ENCODE results near the gene FUT4. TPM values are rescaled to one million over a fixed set of nuclear protein-coding genes. Genes with fewer than 3 reads are reported as not detected.
"Not testable (repeated sequence)": the region's sequence is repeated elsewhere in the genome, so short reads cannot be mapped to it uniquely, and the experiment has no call there.

The FUT4 gene
- polyA plus RNA-seq, 6 donors from 2014 or later: 0.06 to 1.2 (median 1.00) TPM

- Mint-ChIP-seq H3K4me3 (no peak overlapping the region), H3K4me1 (peaks cover 0 to 6% (median 0%) of the 10 kb centered on the region in 3 donors), H3K36me3 (no peaks in the 10 kb centered on the region), H3K9me3 (no peaks in the 10 kb centered on the region), H3K27ac (peak overlapping the region in 1 of 6 donors; percentile 34), H3K27me3 (no peaks in the 10 kb centered on the region)
- ATAC-seq (ENCODE audit: low read depth in 2 of 2) (no peak), DNase-seq (no peak)
These were observed 17.1 kb downstream of the FUT4 start for GRCh38 chr11:94560834-94561233.

GRCh38 chr11:94563176-94563847, 19.6 kb downstream of the FUT4 start:
- Mint-ChIP-seq H3K9me3 (no peaks in the 10 kb centered on the region), H3K4me1 (peaks cover 0 to 4% (median 0%) of the 10 kb centered on the region in 3 donors), H3K36me3 (no peaks in the 10 kb centered on the region), H3K27me3 (no peaks in the 10 kb centered on the region), H3K4me3 (peak overlapping the region in 1 of 8 donors; percentile 2), H3K27ac (peak overlapping the region in 2 of 6 donors; percentile 63 to 67)
- ATAC-seq (ENCODE audit: low read depth in 2 of 2): no peak
- DNase-seq: no peak

DNA sequence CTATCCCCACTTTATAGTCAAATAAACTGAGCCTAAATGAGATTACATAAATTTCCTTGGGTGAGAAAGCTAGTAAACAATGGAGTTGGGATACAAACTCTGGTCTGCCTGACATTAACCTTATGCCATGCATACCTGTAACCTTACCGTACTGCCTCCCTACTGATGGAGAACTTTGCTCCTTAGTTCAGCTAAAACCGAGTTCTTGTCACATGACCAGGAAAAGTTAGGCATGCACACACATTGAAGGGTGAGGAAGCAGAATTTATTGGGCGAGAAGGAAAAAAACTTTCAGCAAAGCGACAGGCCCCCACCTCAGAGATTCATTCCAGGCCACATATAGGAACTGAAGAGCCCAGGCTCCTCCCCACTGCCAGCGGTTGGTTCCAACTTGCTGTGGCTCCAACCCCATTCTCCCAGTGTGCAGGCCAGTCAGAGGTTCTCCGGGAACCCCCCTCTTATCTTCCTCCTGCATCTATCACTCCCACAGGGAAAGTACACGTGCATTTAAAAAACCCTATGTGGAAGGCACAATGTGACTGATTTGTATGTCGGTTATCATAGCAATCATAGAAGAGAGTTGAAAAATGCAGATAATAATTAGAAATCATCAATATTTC, 20.2 kb downstream of the FUT4 start:
- ATAC-seq (ENCODE audit: low read depth in 2 of 2) (no peak), DNase-seq (no peak)
- Mint-ChIP-seq H3K9me3 (no peaks in the 10 kb centered on the region), H3K27me3 (no peaks in the 10 kb centered on the region), H3K4me1 (no peaks in the 10 kb centered on the region), H3K36me3 (no peaks in the 10 kb centered on the region), H3K4me3 (peak overlapping the region in 1 of 8 donors; percentile 47), H3K27ac (no peak overlapping the region)

- Mint-ChIP-seq H3K36me3 (no peaks in the 10 kb centered on the region), H3K9me3 (peaks cover 0 to 3% (median 0%) of the 10 kb centered on the region in 7 donors), H3K27me3 (no peaks in the 10 kb centered on the region), H3K4me3 (no peak within 1 kb of the TSS), H3K4me1 (no peaks in the 10 kb centered on the region), H3K27ac (peak within 1 kb of the TSS in 1 of 6 donors; percentile 8)
- no peak for ATAC-seq (ENCODE audit: low read depth in 2 of 2)
- DNase-seq: no peak
These were observed 23.5 kb downstream of the FUT4 start, which contains the start of gene PIWIL4 for GRCh38 chr11:94567181-94567670. Gene PIWIL4 (plus strand): TSS chr11:94567368. CDS start chr11:94567519, 151 bp downstream.

DNA sequence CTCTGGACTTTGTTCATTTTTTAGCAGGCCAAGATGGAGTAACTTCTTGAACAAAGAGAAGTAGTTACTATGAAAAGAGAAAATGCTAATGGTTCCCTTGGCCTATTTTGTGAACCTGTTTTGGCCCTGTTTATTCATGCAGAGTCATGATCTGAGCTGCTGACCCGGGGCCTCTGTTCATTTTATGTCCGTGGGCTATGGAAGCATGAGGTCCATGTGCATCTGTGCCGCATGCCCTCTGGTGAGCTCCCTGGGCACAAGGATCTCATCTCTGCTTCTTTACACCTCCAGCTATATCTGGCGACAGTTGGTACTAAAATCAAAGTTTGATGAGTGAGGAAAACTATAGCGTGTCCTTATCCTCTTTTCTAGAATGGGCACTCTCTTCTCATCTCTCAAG, 24.5 kb downstream of the FUT4 start:
- ATAC-seq (ENCODE audit: low read depth in 2 of 2) (no peak), DNase-seq (no peak)
- no peaks in the 10 kb centered on the region for H3K27me3 Mint-ChIP-seq
- peaks cover 0 to 3% (median 0%) of the 10 kb centered on the region in 7 donors for H3K9me3 Mint-ChIP-seq
- H3K36me3 Mint-ChIP-seq: no peaks in the 10 kb centered on the region
- no peak overlapping the region for H3K4me3 Mint-ChIP-seq
- H3K4me1 Mint-ChIP-seq: no peaks in the 10 kb centered on the region
- H3K27ac Mint-ChIP-seq: no peak overlapping the region

DNA sequence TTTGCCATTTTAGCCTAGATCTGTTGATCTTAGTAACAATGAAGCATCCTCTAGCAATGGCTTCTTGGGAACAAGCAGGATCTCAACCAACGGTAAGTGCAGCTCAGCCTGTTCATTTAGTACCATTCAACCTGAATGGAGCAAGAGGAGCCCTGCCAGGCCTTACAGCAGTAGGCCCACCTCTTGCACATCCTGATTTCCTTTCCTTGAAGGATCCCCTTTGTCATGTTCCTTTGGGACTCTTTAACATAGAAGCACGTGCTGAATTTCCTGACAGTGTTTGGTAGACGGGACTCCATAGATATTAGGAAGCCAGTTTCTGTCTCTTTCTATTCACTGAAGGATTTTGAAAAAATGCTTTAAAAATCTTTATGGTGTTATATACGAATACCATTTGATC, 25.0 kb downstream of the FUT4 start:
- ATAC-seq (ENCODE audit: low read depth in 2 of 2): no peak
- Mint-ChIP-seq H3K4me1 (no peaks in the 10 kb centered on the region), H3K4me3 (no peak overlapping the region), H3K27me3 (no peaks in the 10 kb centered on the region), H3K27ac (no peak overlapping the region), H3K9me3 (peaks cover 0 to 3% (median 0%) of the 10 kb centered on the region in 7 donors), H3K36me3 (no peaks in the 10 kb centered on the region)
- DNase-seq: no peak

- not testable (repeated sequence) for H3K4me1 Mint-ChIP-seq
These were observed 29.3 kb downstream of the FUT4 start for GRCh38 chr11:94572975-94573374.

DNA sequence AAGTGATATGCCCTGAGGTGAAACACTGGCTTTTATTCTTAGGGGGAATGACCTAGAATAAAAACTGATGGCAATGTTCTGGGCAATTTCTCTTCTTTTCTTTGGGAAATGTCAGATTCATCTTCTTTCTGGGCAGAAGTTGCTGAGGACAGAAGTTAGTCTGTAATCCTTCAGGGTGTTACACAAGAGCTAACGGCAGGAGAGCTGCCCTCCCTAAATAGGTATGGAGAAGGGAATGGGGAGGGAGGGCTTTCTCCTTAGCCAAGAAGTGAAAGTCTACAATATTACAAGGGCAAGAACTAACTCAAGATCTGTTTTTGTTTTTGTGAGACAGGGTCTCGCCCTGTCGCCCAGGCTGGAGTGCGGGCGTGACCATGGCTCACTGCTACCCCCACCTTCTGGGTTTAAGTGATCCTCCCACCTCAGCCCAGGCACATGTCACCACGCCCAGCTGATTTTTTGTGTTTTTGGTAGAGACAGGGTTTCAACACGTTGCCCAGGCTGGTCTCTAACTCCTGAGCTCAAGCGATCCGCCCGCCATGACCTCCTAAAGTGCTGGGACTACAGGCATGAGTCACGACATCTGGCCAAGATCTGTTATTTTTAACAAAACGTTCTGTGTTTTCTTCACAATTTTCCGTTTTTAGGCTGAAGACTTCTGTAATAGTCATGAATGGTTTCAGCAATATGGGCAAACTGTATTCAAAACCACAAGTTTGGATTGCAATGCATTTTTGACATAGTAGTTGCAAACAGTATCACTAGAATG, 30.7 kb downstream of the FUT4 start:
- ATAC-seq (ENCODE audit: low read depth in 2 of 2): no peak
- H3K9me3 Mint-ChIP-seq: peaks cover 0 to 3% (median 0%) of the 10 kb centered on the region in 7 donors
- no peaks in the 10 kb centered on the region for H3K36me3 Mint-ChIP-seq
- no peak for DNase-seq
- no peaks in the 10 kb centered on the region for H3K27me3 Mint-ChIP-seq
- no peaks in the 10 kb centered on the region for H3K4me1 Mint-ChIP-seq
- H3K27ac Mint-ChIP-seq: no peak overlapping the region
- no peak overlapping the region for H3K4me3 Mint-ChIP-seq

More at GRCh38 chr11:94572975-94573374, 29.3 kb downstream of the FUT4 start:
- H3K27me3 Mint-ChIP-seq; H3K27ac Mint-ChIP-seq; ATAC-seq (ENCODE audit: low read depth in 2 of 2); H3K9me3 Mint-ChIP-seq; H3K36me3 Mint-ChIP-seq; DNase-seq; H3K4me3 Mint-ChIP-seq: not testable (repeated sequence)

GRCh38 chr11:94576306-94576705, 32.6 kb downstream of the FUT4 start:
- no peaks in the 10 kb centered on the region for H3K27me3 Mint-ChIP-seq
- no peak for DNase-seq
- peaks cover 0 to 3% (median 0%) of the 10 kb centered on the region in 7 donors for H3K9me3 Mint-ChIP-seq
- no peak for ATAC-seq (ENCODE audit: low read depth in 2 of 2)
- H3K36me3 Mint-ChIP-seq: no peaks in the 10 kb centered on the region
- H3K27ac Mint-ChIP-seq: no peak overlapping the region
- H3K4me3 Mint-ChIP-seq: no peak overlapping the region
- H3K4me1 Mint-ChIP-seq: peaks cover 0 to 4% (median 2%) of the 10 kb centered on the region in 3 donors

GRCh38 chr11:94577841-94578240, 34.1 kb downstream of the FUT4 start:
- ATAC-seq (ENCODE audit: low read depth in 2 of 2): no peak
- H3K4me1 Mint-ChIP-seq: peaks cover 6 to 14% (median 12%) of the 10 kb centered on the region in 3 donors
- H3K27ac Mint-ChIP-seq: no peak overlapping the region

DNA sequence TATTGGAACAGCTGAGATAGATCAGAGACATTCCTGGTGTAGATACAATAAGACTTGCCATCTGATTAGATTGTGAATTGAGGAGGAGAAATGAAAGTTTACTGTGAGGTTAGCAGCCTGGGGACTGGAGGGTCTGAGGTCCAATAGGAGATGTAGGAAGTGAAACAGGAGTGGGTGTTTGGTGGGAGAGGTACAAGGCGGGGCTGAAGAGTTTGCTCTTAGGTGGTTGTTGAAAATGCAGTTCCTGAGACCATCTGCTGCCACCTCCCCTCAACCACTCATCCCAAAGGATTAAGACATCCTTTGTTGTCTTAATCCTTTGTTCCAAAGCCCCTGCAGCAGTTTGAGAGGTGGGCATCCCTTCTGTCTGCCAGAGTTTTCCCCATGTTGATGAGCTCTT, 38.2 kb downstream of the FUT4 start:
- ATAC-seq (ENCODE audit: low read depth in 2 of 2) (no peak), DNase-seq (no peak)
- Mint-ChIP-seq H3K36me3 (no peaks in the 10 kb centered on the region), H3K4me1 (peaks cover 6 to 17% (median 14%) of the 10 kb centered on the region in 3 donors), H3K4me3 (no peak overlapping the region), H3K27me3 (no peaks in the 10 kb centered on the region), H3K27ac (peak overlapping the region in 3 of 6 donors; percentile 55 to 69 (median 62)), H3K9me3 (no peaks in the 10 kb centered on the region)

More at GRCh38 chr11:94577841-94578240, 34.1 kb downstream of the FUT4 start:
- no peaks in the 10 kb centered on the region for H3K9me3 Mint-ChIP-seq
- no peak overlapping the region for H3K4me3 Mint-ChIP-seq
- no peaks in the 10 kb centered on the region for H3K27me3 Mint-ChIP-seq
- no peak for DNase-seq
- H3K36me3 Mint-ChIP-seq: no peaks in the 10 kb centered on the region

GRCh38 chr11:94583213-94583865, 39.6 kb downstream of the FUT4 start:
- Mint-ChIP-seq H3K36me3 (no peaks in the 10 kb centered on the region), H3K27ac (peak overlapping the region in 1 of 6 donors; percentile 25), H3K4me3 (no peak overlapping the region), H3K27me3 (no peaks in the 10 kb centered on the region), H3K9me3 (no peaks in the 10 kb centered on the region), H3K4me1 (peaks cover 6 to 17% (median 14%) of the 10 kb centered on the region in 3 donors)
- ATAC-seq (ENCODE audit: low read depth in 2 of 2) (no peak), DNase-seq (no peak)

GRCh38 chr11:94583866-94584500, 40.3 kb downstream of the FUT4 start:
- ATAC-seq (ENCODE audit: low read depth in 2 of 2) (no peak), DNase-seq (no peak)
- Mint-ChIP-seq H3K4me3 (no peak overlapping the region), H3K4me1 (peaks cover 6 to 17% (median 14%) of the 10 kb centered on the region in 3 donors), H3K27me3 (no peaks in the 10 kb centered on the region), H3K9me3 (no peaks in the 10 kb centered on the region), H3K27ac (peak overlapping the region in 1 of 6 donors; percentile 9), H3K36me3 (no peaks in the 10 kb centered on the region)
